CD14-positive monocyte (primary cell): ENCODE data around the gene MKNK1. TPM values are rescaled to one million over a fixed set of nuclear protein-coding genes. Genes with fewer than 3 reads are reported as not detected.

Source experiments
- DNase-seq, 3 donors: peaks; one replicate each; pipeline ENCODE4 v3.0.0-alpha.2; 2011 to 2022
- H2AFZ ChIP-seq: 2 replicates; pipeline ENCODE4 v1.6.0; 2012; ENCODE audit warnings: mild to moderate bottlenecking, low read depth, low read length, inconsistent platforms; ENCODE audit not compliant: insufficient read depth, poor library complexity, severe bottlenecking
- H3K27ac ChIP-seq, 2 donors: 1 replicate in 1 of 2; 2 replicates in 1 of 2; pipeline ENCODE4 v1.5.1; 2012 to 2013; ENCODE audit warnings: low read length in 2 of 2, control low read depth in 1 of 2, inconsistent platforms in 1 of 2, low read depth in 1 of 2, mild to moderate bottlenecking in 1 of 2
- H3K27me3 ChIP-seq, 2 donors: one replicate each; pipeline versions ENCODE4 v1.6.0 to v1.6.1; 2011 to 2013; ENCODE audit warnings: low read length in 2 of 2; ENCODE audit not compliant: control insufficient read depth in 2 of 2, insufficient read depth in 2 of 2
- H3K36me3 ChIP-seq, 2 donors: replicated peaks in 1 of 2; 1 replicate in 1 of 2; 2 replicates in 1 of 2; pipeline versions ENCODE4 v1.5.1 to v1.6.1; 2012 to 2013; ENCODE audit warnings: low read length in 2 of 2, control low read depth in 1 of 2, inconsistent platforms in 1 of 2, mild to moderate bottlenecking in 1 of 2; ENCODE audit not compliant: insufficient read depth in 2 of 2, control insufficient read depth in 1 of 2
- H3K4me1 ChIP-seq, 2 donors: 1 replicate in 1 of 2; 2 replicates in 1 of 2; pipeline versions ENCODE4 v1.5.1 to v1.6.1; 2012 to 2013; ENCODE audit warnings: low read length in 2 of 2, control low read depth in 1 of 2, inconsistent platforms in 1 of 2, mild to moderate bottlenecking in 1 of 2, moderate library complexity in 1 of 2; ENCODE audit not compliant: insufficient read depth in 2 of 2, control insufficient read depth in 1 of 2
- H3K4me2 ChIP-seq: replicated peaks from 2 replicates; pipeline ENCODE3; 2012; ENCODE audit warnings: low read length, moderate library complexity, mild to moderate bottlenecking; ENCODE audit not compliant: poor library complexity, severe bottlenecking; ENCODE audit errors: extremely low read depth
- H3K4me3 ChIP-seq, 3 experiments: fragments of 200-600 bp in 1 of 3; sonication (generic) in 1 of 3; replicated peaks in 1 of 3; 1 replicate in 2 of 3; 2 replicates in 1 of 3; pipeline ENCODE4 v1.5.1; 2011 to 2013; ENCODE audit warnings: low read length in 3 of 3, mild to moderate bottlenecking in 3 of 3, control low read depth in 2 of 3, low read depth in 2 of 3, inconsistent platforms in 1 of 3, moderate library complexity in 1 of 3
- H3K79me2 ChIP-seq: 2 replicates; pipeline ENCODE4 v1.6.0; 2012; ENCODE audit warnings: mild to moderate bottlenecking, control low read depth, inconsistent platforms, low read length, moderate library complexity; ENCODE audit not compliant: insufficient read depth
- H3K9ac ChIP-seq: 2 replicates; pipeline ENCODE4 v1.6.0; 2017; ENCODE audit warnings: low read length, mild to moderate bottlenecking; ENCODE audit not compliant: insufficient read depth, poor library complexity, severe bottlenecking
- H3K9me3 ChIP-seq, 2 donors: replicated peaks in 1 of 2; 1 replicate in 1 of 2; 2 replicates in 1 of 2; pipeline versions ENCODE4 v1.5.1 to v1.6.1; 2012 to 2013; ENCODE audit warnings: low read length in 2 of 2, control low read depth in 1 of 2; ENCODE audit not compliant: control insufficient read depth in 1 of 2, insufficient read depth in 1 of 2
- H4K20me1 ChIP-seq: 2 replicates; pipeline ENCODE4 v1.6.0; 2012; ENCODE audit warnings: mild to moderate bottlenecking, low read length, control low read depth, moderate library complexity; ENCODE audit not compliant: insufficient read depth
- H3K27ac Mint-ChIP-seq, 7 donors: one replicate each; pipeline ENCODE4 v1.8.0; 2020; ENCODE audit warnings: mild to moderate bottlenecking in 7 of 7, mixed read lengths in 7 of 7, moderate library complexity in 6 of 7, inconsistent platforms in 2 of 7
- H3K27me3 Mint-ChIP-seq, 3 donors: one replicate each; pipeline ENCODE4 v1.8.0; 2021 to 2022; ENCODE audit warnings: low read depth in 3 of 3, mild to moderate bottlenecking in 3 of 3, mixed read lengths in 3 of 3, moderate library complexity in 3 of 3, inconsistent platforms in 1 of 3
- H3K36me3 Mint-ChIP-seq, 2 donors: one replicate each; pipeline ENCODE4 v1.8.0; 2020; ENCODE audit warnings: mixed read lengths in 2 of 2, inconsistent platforms in 1 of 2, mild to moderate bottlenecking in 1 of 2
- H3K4me1 Mint-ChIP-seq: one replicate; pipeline ENCODE4 v1.8.0; 2020; ENCODE audit warnings: mild to moderate bottlenecking, mixed read lengths
- H3K4me3 Mint-ChIP-seq, 2 donors: one replicate each; pipeline ENCODE4 v1.8.0; 2020; ENCODE audit warnings: mild to moderate bottlenecking in 2 of 2, mixed read lengths in 2 of 2, moderate library complexity in 1 of 2
- H3K9me3 Mint-ChIP-seq, 7 donors: one replicate each; pipeline ENCODE4 v1.8.0; 2020 to 2022; ENCODE audit warnings: mixed read lengths in 7 of 7, mild to moderate bottlenecking in 6 of 7, moderate library complexity in 6 of 7, inconsistent platforms in 2 of 7
- WGBS: methylation state at CpG from one replicate; pipeline ENCODE4 v1.1.5; 2013; ENCODE audit warnings: missing lambda C conversion rate; ENCODE audit not compliant: insufficient coverage; 5-methylcytosine and 5-hydroxymethylcytosine counted together
- intact Hi-C, 2 donors: fragments of 100-400 bp; cut with micrococcal nuclease; formaldehyde crosslinking; loops; one replicate each; pipeline versions ENCODE4 v1.15.0 to v1.15.1; 2023
- polyA plus RNA-seq, 3 donors: library from polyadenylated mRNA; depleted of rRNA in 1 of 3; unstranded in 2 of 3; stranded (reverse) in 1 of 3; fragments of 300-500 nt in 2 of 3; fragments of >200 nt in 1 of 3; fragmentation: Illumina TruSeq in 2 of 3; gene quantifications; 1 replicate in 2 of 3; 2 replicates in 1 of 3; pipeline ENCODE4 v1.2.3, GENCODE V29; 2012 to 2021
- TF ChIP-seq, protein P1 (sequence below): fragments of 200-600 bp; IDR thresholded peaks from one replicate; pipeline ENCODE4 v1.8.0; 2022; ENCODE audit warnings: antibody characterized with exemption, mild to moderate bottlenecking

The MKNK1 gene
- polyA plus RNA-seq, 3 donors = 38.2 to 144 (median 38.6) TPM

DNA sequence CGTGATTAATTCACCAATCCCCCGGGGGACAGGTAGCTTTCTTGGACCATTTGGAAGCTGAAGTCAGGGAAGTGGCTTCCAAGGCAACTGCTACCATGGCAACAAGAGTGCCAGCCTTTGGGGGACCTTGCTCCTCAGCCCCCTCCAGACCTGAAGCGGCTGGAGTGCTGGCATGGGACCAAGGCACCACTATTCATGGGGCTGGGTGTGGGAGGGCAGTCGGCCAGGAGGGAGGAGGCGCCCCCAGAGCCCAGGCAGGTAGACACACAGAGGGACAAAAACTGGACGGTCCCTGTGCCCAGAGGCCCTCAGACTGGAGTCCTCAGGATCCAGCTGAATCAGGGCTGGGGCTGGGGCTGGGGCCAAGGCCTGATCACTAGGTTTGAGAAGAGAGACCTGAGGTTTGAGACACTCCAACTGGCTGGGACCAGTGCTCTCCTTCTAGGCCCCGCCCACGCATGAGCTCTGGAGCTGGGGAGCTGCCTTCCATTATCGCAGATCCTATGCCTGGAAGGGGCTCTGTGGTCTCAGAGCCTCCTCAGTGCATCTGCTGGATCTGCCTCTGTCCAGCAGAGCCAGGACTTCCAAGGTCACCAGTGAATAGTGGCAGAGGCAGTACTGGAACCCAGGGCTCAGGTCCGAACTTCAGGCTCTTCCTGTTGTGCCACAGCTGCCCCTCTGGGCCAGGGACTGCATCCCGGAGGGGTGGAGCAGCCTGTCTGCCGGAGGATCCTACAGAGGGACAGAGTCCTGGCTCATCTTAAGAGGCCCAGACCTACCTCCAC lies 49.3 kb downstream of the MKNK1 start:
- no peaks in the 10 kb centered on the region for H3K79me2 ChIP-seq
- H3K36me3 ChIP-seq = peaks cover 17 to 30% of the 10 kb centered on the region in 2 donors
- H3K27me3 Mint-ChIP-seq = peaks cover 7 to 13% (median 9%) of the 10 kb centered on the region in 3 donors
- H3K27ac ChIP-seq = no peak overlapping the region
- DNase-seq = no peak
- H2AFZ ChIP-seq = no peak overlapping the region
- H3K4me3 ChIP-seq = no peak overlapping the region
- no peaks in the 10 kb centered on the region for H4K20me1 ChIP-seq
- no peak overlapping the region for H3K27ac Mint-ChIP-seq
- no peak overlapping the region for H3K4me2 ChIP-seq
- no peak overlapping the region for H3K4me3 Mint-ChIP-seq
- H3K4me1 Mint-ChIP-seq = peaks cover 7% of the 10 kb centered on the region
- no peaks in the 10 kb centered on the region for H3K9me3 ChIP-seq
- H3K9me3 Mint-ChIP-seq = no peaks in the 10 kb centered on the region
- intact Hi-C loops = no loop called here
- 93% methylated on average over 12 of the region's 12 CpGs for WGBS
- H3K4me1 ChIP-seq = no peaks in the 10 kb centered on the region
- TF ChIP-seq, protein P1, sequence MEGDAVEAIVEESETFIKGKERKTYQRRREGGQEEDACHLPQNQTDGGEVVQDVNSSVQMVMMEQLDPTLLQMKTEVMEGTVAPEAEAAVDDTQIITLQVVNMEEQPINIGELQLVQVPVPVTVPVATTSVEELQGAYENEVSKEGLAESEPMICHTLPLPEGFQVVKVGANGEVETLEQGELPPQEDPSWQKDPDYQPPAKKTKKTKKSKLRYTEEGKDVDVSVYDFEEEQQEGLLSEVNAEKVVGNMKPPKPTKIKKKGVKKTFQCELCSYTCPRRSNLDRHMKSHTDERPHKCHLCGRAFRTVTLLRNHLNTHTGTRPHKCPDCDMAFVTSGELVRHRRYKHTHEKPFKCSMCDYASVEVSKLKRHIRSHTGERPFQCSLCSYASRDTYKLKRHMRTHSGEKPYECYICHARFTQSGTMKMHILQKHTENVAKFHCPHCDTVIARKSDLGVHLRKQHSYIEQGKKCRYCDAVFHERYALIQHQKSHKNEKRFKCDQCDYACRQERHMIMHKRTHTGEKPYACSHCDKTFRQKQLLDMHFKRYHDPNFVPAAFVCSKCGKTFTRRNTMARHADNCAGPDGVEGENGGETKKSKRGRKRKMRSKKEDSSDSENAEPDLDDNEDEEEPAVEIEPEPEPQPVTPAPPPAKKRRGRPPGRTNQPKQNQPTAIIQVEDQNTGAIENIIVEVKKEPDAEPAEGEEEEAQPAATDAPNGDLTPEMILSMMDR = no peak
- H3K9ac ChIP-seq = no peak overlapping the region
- no peaks in the 10 kb centered on the region for H3K27me3 ChIP-seq
- peaks cover 23 to 28% of the 10 kb centered on the region in 2 donors for H3K36me3 Mint-ChIP-seq

DNA sequence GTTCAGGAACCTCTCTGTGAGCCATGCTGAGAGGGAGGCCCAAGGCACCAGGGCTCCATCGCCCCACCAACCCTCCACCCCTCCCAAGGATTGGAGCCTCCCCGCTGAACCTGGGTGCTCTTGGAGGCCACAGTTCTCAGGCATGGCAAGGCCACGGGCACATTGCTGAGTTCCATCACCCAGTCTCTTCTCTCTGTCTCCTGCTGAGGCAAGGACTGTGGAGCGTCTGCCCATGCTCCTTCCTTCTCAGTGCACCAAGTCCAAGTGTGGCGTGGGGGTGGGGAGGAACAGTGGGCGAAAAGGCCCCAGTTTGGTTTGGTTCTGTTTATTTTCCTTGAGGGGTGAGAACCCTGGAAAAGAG lies 49.9 kb downstream of the MKNK1 start:
- H3K4me1 ChIP-seq = no peaks in the 10 kb centered on the region
- no peaks in the 10 kb centered on the region for H4K20me1 ChIP-seq
- H3K9ac ChIP-seq = no peak overlapping the region
- no peaks in the 10 kb centered on the region for H3K9me3 ChIP-seq
- H3K27ac Mint-ChIP-seq = no peak overlapping the region
- no peaks in the 10 kb centered on the region for H3K27me3 ChIP-seq
- H3K79me2 ChIP-seq = no peaks in the 10 kb centered on the region
- no peak overlapping the region for H3K4me3 Mint-ChIP-seq
- WGBS = 77% methylated on average over 3 of the region's 6 CpGs
- peaks cover 10% of the 10 kb centered on the region for H3K4me1 Mint-ChIP-seq
- H3K36me3 ChIP-seq = peaks cover 12 to 24% of the 10 kb centered on the region in 2 donors
- H3K27me3 Mint-ChIP-seq = peaks cover 8 to 14% (median 9%) of the 10 kb centered on the region in 3 donors
- intact Hi-C loops = no loop called here
- H3K36me3 Mint-ChIP-seq = peaks cover 17 to 22% of the 10 kb centered on the region in 2 donors
- no peak overlapping the region for H3K4me3 ChIP-seq
- no peak overlapping the region for H3K27ac ChIP-seq
- no peak overlapping the region for H3K4me2 ChIP-seq
- no peak for DNase-seq
- H2AFZ ChIP-seq = no peak overlapping the region
- no peaks in the 10 kb centered on the region for H3K9me3 Mint-ChIP-seq
- TF ChIP-seq, protein P1 = no peak
